Measurements from ENCODE around the gene ERMAP.

Gene ERMAP, protein sequence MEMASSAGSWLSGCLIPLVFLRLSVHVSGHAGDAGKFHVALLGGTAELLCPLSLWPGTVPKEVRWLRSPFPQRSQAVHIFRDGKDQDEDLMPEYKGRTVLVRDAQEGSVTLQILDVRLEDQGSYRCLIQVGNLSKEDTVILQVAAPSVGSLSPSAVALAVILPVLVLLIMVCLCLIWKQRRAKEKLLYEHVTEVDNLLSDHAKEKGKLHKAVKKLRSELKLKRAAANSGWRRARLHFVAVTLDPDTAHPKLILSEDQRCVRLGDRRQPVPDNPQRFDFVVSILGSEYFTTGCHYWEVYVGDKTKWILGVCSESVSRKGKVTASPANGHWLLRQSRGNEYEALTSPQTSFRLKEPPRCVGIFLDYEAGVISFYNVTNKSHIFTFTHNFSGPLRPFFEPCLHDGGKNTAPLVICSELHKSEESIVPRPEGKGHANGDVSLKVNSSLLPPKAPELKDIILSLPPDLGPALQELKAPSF

DNA sequence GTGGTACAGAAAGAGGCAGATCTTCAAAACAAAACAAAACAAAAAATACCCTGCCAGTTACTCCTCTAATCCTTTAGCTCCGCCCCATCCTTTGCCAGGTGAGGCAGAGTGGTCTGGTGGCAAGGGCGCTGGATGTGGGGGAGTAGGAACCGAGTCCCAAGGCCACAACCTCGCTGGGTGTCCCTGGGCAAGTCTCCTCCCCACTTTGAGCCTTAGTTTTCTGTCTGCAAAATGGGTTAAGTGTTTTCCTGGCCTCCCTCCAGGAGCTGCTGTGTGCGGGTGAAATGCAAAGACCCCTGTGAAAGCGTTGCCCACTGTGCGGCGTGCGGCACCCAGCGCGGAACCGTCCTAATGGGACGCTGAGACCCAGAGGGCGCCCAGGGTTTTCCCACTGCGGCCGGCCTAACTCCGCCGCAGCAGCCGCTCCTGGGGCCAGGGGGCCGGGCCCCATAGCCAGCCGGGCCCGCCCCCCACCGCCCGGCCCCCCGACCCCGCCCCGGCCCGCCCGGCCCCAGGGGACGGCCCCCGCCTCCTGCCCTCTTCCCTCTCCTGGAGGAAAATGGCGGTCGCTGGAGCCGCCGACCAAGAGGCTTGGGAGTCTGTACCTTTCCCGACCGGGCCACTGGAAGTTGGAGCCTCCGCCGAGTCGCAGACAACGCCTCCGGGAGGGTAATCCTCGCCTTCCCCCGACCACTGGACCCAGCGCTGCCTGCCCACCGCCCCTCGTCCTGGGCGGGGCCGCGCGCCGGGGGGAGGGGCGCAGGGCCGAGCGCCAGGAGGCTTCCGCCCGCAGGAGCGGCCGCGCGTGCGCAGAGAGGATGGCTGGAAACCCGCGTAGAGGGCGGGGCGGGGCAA is at the start of gene ERMAP, which contains the start of gene SVBP:
TSS of gene ERMAP (plus strand) at position 538 of the 855 bp plus-strand sequence. CDS start 13,327 bp downstream, outside the sequence.
TSS of gene SVBP (minus strand) at position 813 of the 855 bp plus-strand sequence. CDS start 853 bp downstream, outside the sequence.
- DNase-seq (ENCODE audit: low spot score) = peak; percentile 76

DNA sequence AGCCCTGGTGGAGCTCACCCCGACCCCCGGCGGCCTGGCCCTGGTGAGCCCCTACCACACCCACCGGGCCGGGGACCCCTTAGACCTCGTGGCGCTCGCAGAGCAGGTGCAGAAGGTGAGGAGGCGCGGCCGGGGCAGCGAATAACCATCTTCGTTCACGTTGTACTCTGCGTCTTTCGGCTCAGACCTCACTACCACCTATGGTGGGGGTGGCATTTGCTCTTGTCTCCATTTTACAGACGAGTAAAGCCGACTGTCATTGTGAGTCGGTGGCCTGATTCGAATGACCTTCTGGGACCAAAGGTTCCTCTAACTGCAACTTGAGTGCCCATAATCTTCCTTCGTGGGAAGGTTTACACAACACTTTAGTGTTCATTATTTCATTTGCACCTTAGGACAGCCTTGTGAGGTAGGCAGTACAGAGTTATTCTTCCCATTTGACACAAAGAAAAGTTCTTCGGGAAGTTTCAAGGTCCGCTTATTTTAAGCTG is 49.4 kb upstream of the ERMAP start:
- no peak for DNase-seq (ENCODE audit: low spot score)

DNA sequence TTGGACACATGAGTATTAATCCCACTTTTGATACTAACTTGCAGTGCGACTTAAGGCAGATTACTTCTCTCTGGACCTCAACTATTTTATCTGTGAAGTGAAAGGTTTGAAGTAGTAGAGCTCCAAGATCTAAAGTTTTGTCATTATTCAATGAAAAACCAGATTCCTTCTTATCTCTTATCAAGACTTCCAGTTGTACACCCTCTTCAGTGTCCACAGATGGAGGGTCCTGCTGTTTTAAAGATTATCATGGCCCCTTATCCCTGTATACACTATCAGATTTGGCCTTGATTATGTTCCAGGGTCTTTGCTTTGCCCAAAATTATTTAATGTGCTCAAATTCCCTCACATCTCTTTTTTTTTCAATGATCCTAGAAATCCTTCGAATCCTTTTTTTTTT is 48.8 kb upstream of the ERMAP start:
- DNase-seq (ENCODE audit: low spot score) = no peak

DNA sequence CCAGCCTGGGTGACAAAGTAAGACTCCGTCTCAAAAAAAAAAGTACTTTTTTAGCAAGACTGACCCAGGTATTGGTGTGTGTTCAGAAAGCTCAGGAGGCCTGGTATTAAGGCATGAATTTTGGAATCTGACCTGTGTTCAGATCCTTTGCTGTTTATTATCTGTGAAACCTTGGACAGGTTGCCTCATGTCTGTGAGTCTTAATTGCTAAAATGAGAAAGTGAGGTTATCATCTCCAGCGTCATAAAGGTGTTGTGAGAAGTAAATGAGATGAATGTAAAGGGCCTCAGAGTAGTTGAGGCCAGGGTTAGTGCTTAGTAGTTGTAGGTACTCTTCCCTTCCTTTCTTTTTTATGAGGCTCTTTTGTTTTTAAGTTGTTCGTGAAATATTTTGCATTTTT is 47.1 kb upstream of the ERMAP start:
- DNase-seq (ENCODE audit: low spot score) = no peak

DNA sequence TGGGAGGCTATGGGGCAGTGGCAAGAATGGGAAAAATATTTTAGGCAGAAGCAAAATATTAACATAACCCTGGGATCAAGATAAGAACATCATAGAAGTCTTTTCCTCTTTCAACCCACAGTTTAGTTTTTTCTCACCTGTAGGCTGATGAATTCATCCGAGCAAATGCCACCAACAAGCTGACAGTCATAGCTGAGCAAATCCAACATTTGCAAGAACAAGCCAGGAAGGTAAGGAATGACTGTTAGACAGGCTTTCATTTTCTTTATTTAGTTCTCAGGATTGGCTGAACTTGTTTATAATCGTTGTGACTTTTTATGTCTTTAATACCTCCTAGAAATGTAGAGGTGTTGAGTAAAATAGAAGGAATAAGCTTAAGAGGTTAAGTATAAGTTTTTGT is 43.5 kb upstream of the ERMAP start:
- DNase-seq (ENCODE audit: low spot score) = no peak

DNA sequence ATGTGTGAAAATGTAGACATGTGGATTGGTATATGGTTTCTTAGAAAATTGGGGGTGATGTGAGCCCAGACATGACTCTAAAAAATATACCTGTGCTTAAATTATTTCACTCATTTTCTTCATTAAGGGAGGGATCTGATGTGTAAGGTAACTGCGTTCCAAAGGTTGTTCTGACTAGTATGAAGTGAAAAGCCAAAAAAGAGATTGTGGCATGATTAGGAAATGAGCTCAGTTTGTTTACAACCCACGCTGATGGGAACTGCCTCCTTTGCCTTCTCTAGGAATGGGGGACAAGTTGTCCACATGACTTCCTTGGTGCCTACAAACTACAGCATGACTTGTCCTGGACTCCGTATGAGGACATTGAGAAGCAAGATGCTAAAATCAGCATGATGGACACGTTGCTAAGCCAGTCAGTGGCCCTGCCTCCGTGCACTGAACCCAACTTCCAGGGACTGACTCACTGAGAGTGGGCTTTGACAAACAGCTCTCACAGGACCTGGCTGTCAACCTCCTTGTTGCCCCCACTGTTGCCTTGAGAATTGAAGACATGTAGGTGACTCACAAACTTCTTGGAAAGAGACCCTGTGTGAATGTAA is 41.9 kb upstream of the ERMAP start:
- DNase-seq (ENCODE audit: low spot score) = no peak

DNA sequence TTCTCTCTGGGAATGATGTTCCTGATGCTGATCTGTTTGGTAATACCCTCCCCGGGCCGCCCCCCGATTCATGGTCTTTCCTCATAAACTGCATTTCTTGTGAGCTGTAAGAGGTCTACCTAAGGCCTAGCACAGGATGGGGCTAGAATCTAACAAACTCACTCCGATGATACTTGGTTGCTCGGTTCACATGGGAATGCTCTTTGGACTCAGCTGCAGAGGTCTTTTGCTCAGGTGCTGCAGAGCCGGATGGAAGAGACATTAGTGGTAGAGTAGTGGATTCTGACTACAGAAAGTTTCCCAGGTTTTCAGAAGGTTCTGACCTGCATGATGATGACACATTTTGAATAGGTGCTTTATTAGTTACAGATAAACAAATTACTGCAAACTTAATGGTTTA is 40.4 kb upstream of the ERMAP start:
- DNase-seq (ENCODE audit: low spot score) = no peak

DNA sequence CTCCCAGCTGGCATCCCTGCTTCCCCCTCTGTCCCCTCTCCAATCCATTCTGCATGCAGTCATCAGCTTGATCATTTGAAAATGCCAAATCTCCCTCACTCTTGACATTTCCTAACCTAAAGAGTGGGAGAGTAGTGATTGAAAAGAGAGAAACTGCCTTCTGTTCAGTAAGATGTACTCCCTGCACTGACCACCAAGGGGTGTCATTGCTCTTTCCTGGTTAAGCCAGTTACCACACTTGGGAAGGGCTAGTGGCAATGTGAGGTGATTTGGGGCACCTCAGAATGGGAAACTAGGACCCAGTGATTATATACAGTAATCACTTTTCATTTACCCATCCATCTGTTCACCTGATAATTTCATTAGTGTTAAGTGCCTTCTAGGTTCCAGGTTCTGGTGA is 39.1 kb upstream of the ERMAP start:
- peak; percentile 77 for DNase-seq (ENCODE audit: low spot score)

DNA sequence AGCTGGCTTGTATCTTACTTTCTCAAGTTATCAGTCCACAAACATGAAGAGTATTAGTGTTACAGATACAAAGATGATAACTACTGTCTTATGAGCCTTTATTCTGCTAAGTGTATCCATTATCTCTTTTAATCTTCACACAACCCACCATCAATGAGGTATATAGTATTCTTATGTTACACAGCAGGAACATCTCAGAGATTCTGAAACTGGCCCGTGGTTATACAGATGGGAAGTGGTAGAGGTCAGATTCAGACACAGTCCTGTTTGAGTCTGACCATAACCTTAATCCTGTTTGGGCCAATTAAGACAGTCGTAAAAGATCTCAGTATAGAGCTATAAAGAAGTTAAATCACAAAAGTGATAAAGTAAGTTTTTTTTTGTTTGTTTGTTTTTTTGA is 37.2 kb upstream of the ERMAP start:
- no peak for DNase-seq (ENCODE audit: low spot score)

DNA sequence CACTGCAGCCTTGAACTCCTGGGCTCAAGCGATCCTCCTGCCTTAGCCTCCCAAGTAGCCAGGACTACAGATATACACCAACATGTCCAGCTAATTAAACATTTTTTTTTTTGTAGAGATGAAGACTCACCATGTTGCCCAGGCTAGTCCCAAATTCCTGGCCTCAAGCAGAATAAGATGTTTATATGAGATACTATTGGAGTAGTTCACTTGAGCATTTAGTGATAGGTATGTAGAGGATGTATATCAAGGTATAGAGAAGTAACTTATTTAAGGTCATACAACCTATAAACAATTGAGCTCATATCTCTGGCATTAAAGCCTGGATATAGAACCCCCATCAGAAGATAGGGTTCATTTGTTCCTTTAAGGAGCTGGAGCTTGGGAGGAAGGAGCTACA is 36.7 kb upstream of the ERMAP start:
- no peak for DNase-seq (ENCODE audit: low spot score)

DNA sequence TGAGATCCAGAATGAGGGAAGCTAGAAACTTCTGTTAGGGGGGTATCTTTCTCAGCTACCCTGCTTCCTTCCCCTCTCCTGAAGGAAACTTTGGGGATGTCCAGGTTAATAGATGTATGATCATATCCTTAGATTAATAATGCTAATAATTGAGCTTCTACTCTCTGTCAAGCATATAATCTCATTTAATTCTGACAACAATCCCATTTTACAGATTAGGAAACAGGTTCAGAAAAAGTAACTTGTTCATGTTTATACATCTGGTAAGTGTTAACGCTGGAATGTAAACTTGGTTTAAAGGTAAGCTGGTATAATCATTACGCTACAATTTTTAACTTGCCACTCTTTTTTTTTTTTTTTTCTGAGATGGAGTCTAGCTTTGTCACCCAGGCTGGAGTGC is 33.8 kb upstream of the ERMAP start:
- no peak for DNase-seq (ENCODE audit: low spot score)

DNA sequence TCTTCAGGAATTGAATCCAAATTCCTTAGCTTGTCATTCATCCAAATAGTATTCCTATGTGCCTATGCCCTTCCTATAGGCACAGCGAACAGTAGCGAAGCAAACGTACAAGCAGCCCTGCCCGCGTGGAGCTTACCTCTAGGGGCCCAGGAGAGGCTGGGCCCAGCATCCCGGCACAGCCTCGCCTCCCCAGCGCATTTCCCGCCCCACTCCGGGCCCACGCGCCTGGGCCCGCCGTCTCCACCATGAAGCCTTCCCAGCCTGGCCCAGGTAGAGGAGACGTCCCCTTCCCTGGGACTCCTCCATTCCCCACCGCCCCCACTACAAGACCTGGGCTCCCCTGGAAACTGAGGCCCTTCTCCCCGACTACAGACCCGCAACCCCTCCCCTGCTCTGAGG is 32.4 kb upstream of the ERMAP start:
- DNase-seq (ENCODE audit: low spot score) = no peak

DNA sequence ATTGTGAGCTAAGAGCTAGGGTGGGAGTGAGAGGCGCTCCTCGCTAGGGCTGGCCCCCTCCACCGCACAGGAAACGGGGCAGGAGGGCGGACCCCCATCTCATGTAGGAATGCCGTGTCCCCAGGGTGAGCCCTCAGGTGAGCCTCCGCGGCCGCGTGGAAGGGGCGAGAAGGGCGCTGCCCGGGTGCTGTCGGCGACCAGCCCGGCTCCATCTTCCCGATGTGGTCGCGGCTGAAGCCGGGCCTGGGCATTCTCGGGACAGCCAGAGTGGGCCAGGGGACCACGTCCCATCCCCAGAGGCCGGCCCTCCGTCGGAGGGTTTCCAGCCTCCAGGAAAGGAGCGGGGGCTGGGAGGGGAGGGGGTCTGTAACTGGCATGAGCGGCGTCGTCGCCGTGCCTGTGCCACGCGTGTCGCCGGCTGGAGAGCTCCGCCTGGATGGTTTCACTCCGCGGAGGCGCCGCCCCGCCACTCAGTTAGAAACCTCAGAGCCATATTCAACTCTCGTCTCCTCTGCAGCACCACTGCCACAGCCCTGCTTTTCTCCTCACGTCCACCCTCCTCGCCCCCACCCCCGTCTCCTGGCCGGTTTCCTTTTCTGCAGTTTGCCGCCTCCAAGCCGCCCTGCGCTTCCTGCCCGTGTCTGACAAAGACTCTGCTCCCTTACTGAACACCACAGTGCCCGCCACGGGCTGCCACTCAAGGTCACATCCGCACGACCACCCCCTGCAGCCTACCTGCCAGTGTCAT is 31.8 kb upstream of the ERMAP start, which contains the start of gene TMEM269:
TSS of gene TMEM269 (plus strand) at position 46 of the 748 bp plus-strand sequence. CDS start 4,903 bp downstream, outside the sequence.
- DNase-seq (ENCODE audit: low spot score) = no peak

DNA sequence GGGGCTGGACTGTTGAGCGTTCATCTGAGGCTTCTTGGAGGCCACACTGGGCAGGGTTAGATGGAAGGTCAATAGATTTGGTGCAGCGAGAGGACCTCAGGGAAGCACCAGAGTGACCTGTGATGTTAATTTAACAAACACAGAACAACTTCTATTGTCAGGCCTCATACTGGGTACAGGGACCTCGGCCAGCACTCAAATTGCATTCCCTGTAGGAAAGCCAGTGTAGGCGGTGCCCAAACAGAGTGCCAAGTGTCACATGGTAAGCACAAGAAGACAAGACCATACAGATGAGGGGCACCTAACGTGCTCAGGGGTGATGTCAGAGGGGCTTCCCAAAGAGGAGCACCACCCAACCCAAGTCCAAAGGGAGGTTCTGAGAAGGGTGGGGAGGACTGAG is 30.8 kb upstream of the ERMAP start:
- no peak for DNase-seq (ENCODE audit: low spot score)

DNA sequence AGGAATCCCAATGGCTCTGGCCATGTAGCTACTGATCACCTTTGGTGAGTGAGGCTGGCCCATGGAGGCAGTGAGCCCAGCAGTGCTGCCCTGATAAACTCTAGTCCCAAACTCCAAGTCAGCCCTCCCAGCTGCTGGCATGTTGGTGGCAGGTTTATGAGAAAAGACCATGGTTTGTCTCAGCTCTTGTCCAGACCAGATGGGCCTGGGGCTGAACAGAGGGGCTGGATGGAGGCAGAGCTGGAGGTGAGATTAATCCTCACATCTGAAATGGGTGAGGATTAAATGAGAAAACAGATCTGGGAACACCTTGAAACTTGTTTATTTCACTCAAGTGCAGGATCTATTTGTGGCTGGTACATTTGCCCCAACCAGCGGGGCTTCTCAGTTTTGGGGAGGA is 28.9 kb upstream of the ERMAP start:
- DNase-seq (ENCODE audit: low spot score) = no peak

DNA sequence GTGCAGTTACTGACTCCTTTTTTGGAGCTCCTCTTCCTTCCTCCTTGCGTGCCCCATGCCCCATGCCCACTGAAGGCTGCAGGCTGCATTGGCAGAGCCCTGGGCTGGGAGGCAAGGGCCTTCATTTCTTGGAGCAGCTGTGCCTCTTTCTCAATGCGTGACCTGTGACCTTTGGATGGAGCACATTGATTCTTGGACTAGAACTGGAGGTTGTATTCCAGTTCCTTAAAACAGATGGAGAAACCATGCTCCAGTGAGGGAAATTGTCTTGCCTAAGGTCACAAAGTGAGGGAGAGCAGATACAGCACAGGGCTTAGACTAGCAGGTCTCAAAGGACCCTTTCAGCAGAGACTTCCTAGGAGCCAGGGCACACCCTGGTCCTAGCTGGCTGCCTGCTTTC is 23.1 kb upstream of the ERMAP start:
- DNase-seq (ENCODE audit: low spot score) = no peak

DNA sequence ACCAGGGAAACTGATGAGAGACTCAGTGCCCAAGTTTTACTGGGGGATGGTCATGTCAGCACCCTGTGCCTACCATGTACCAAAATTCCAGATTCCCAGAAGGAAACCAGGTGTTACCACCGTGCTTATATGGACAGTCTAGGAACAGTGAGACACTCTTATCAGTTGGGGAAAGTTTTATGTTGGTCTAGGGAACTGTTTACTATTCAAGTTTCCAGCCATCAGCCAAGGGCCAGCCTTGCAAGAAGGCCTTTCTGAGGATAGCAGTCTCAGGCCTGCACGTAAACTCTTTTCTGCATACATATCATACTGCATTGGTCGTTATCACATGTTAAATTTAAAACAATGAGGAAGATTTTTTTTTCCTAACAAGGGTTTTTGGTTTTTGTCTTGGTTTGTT is 19.5 kb upstream of the ERMAP start:
- no peak for DNase-seq (ENCODE audit: low spot score)

DNA sequence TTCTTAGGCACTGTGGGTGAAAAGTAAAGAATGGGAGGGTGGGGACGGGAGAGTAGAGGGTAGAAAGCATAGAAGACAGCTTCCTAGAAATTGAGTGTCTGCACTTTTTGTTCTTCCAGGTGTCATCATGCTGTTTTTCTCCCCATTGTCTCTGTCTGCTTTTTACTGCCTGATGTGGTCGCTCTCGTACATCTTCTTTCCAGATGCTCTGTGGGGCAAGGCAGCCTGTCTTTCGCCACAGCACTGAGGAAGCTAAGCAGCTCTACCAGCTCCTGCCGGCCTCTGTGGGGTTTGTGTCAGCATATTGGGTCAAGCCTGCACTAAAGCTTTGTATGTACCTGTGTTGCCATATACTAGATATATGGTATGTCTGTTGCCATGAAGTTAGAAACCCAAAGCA is 18.9 kb upstream of the ERMAP start:
- DNase-seq (ENCODE audit: low spot score) = no peak

DNA sequence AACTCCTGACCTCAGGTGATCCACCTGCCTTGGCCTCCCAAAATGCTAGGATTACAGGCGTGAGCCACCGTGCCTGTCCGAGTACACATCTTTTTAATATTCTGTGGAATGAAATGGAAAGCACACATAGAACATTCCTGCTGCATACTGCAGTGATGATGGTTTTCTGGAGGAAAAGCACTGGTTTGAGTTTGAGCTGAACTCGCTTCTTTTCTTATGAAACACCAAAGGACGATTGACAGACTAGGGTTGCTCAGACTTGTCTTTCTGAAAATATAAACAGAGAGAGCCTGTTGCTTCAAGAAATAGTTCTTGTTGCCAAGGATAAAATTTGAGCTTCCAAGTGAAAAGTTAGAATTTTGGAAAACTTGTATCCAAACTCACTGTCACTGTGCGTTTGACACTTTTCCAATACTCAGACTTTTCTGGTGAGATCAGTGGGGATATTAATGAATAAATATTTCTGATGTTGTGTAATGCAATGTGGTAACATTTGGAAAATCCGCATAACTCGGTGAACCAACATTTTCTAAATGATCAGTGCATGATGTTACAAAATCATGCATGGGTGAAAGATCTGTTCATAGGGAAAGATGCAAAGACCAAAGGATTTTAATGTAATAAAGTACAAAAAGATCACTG is 15.0 kb upstream of the ERMAP start:
- DNase-seq (ENCODE audit: low spot score) = no peak

DNA sequence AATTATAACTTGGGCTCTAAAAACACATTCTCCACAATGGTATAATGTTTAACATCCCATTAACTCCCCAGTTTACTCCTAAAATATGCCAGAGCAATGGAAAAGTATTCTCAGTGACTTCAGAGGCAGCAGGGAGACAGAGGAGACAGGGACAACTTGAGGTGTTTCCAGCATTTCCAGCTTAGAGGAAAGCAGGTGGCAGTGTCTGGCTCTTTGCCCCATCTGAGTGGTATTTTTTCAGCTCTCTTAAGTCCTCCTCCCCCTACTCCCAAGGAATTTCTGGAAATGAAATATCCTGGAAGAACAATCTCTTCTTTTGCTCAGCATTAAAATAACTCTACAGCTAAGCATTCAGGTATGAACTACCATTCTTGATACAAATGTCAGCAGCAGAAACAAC is 10.8 kb upstream of the ERMAP start:
- no peak for DNase-seq (ENCODE audit: low spot score)

DNA sequence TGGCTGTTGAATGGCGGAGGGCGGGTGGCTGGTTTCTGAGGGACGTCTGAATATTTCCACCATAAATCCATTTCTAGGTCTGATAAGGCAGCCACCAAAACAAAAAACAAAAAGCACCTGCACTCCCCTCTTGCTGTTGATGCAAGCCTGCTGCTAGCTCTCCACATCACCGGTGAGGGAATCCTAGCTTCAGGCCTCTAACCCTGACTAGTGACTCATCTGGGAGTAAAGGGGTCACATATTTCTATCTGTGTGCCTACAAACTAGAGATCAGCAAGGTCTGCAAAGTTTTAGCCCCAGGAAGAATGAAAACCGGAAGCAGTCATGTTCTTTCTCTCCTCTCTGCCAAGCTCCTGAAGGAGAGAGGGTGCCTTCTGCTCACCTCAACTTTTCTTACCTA is 10.3 kb upstream of the ERMAP start:
- no peak for DNase-seq (ENCODE audit: low spot score)

Data from HuH-7 (cell line).